GM19372 (cell line): Measurements from ENCODE around the gene GPC4.

ENCODE experiments used
- ATAC-seq: cut with Tn5 transposase; IDR thresholded peaks from one replicate; pipeline ENCODE4 v1.9.1; 2021; ENCODE audit warnings: mild to moderate bottlenecking, low read depth, moderate library complexity; ENCODE audit not compliant: unreplicated experiment

The GPC4 gene

GRCh38 chrX:133412665-133413064, 2.6 kb downstream of the GPC4 start:
- ATAC-seq: no peak

GRCh38 chrX:133412246-133412645, 3.0 kb downstream of the GPC4 start:
- ATAC-seq: no peak

- no peak for ATAC-seq
These were observed 4.7 kb downstream of the GPC4 start for GRCh38 chrX:133410550-133410949.

GRCh38 chrX:133405498-133406185, 9.6 kb downstream of the GPC4 start:
- no peak for ATAC-seq

GRCh38 chrX:133403984-133404383, 11.3 kb downstream of the GPC4 start:
- no peak for ATAC-seq

GRCh38 chrX:133402830-133403625, 12.3 kb downstream of the GPC4 start:
- no peak for ATAC-seq

- ATAC-seq: no peak
These were observed 13.2 kb downstream of the GPC4 start for GRCh38 chrX:133402042-133402453.

GRCh38 chrX:133401536-133401935, 13.8 kb downstream of the GPC4 start:
- ATAC-seq: no peak

- no peak for ATAC-seq
These were observed 15.9 kb downstream of the GPC4 start for GRCh38 chrX:133399411-133399810.

- no peak for ATAC-seq
These were observed 20.5 kb downstream of the GPC4 start for GRCh38 chrX:133394765-133395164.

GRCh38 chrX:133392671-133393070, 22.6 kb downstream of the GPC4 start:
- ATAC-seq: no peak

GRCh38 chrX:133391111-133391510, 24.2 kb downstream of the GPC4 start:
- ATAC-seq: no peak

GRCh38 chrX:133390676-133391075, 24.6 kb downstream of the GPC4 start:
- no peak for ATAC-seq

- ATAC-seq: no peak
These were observed 25.3 kb downstream of the GPC4 start for GRCh38 chrX:133389975-133390374.

- ATAC-seq: no peak
These were observed 30.8 kb downstream of the GPC4 start for GRCh38 chrX:133384454-133384853.

GRCh38 chrX:133380711-133381619, 34.3 kb downstream of the GPC4 start:
- ATAC-seq: no peak

- ATAC-seq: no peak
These were observed 38.9 kb downstream of the GPC4 start for GRCh38 chrX:133376422-133376821.

- no peak for ATAC-seq
These were observed 39.5 kb downstream of the GPC4 start for GRCh38 chrX:133375615-133376340.

- ATAC-seq: no peak
These were observed 40.4 kb downstream of the GPC4 start for GRCh38 chrX:133374874-133375387.
